Activated gamma-delta T cell treated with Interleukin-2 at 50 U/mL for 16 hours (primary cell): ENCODE measurements around the gene CGREF1.
"Not testable (repeated sequence)": the region's sequence is repeated elsewhere in the genome, so short reads cannot be mapped to it uniquely, and the experiment has no call there.

Source experiments
- DNase-seq: peaks from one replicate; pipeline ENCODE4 v3.0.0-alpha.2; 2020

CGREF1 gene

DNA sequence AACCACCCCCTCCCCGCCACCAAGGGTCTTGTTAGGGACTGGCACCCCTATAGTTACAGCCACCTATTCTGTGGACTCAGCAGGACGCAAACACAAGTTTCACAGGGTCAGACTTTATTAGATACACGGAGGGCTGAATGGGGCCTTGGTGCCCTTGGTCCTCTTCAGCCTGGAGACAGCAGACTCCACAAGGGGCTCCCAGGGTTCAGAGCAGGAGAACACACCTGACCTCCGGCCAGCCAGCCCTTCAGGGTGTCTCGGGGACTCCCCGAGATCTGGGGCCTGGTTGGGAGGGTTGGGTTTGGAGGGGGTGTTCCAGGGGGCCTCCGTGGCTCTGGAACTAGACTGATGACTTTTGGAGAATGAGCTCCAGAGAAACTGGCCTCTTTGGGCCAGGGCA lies 17.8 kb upstream of the CGREF1 start:
- DNase-seq: no peak

- DNase-seq: no peak
Observed at GRCh38 chr2:27135478-27135955, 16.6 kb upstream of the CGREF1 start.

GRCh38 chr2:27134781-27135477 lies 16.0 kb upstream of the CGREF1 start:
- no peak for DNase-seq

GRCh38 chr2:27133905-27134780 lies 15.2 kb upstream of the CGREF1 start, which contains the start of gene PREB:
Gene PREB (minus strand): TSS chr2:27134636. CDS start chr2:27134421, 215 bp downstream.
- DNase-seq: peak; percentile 98

DNA sequence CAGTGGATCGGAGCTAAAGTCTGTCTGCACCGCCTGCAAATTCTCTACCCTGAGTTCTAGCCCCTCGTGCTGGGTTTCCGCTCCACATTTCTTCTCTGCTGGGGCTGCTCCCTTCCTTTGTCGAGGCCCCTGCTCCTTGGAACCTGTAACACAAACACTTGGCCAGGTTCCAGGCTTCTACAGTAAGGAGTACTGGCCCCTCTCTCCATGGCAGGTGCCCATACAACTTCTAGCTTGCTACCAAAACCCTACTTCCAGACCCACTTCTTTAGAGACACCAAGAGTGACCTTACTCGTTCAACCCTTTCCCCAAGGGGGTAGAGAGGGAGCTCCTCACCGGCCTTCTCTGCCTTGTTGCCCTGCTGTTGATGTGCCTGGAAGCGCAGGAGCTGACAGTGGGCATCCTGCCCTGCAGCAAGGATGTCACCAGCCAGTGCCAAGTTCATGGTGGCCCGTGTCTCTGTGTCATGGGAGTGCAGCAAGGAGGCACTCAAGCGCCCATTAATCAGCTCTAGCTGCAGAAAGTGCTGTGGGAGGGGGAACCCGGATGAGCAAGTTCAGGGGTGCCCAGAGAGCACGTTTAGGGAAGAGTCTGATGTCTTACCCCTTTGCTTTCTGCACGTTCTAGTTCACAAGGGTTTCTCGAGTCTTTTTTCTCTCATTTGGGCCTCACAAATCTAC lies 14.4 kb upstream of the CGREF1 start:
- no peak for DNase-seq

- DNase-seq: no peak
Observed at GRCh38 chr2:27131429-27131828, 12.5 kb upstream of the CGREF1 start.

DNA sequence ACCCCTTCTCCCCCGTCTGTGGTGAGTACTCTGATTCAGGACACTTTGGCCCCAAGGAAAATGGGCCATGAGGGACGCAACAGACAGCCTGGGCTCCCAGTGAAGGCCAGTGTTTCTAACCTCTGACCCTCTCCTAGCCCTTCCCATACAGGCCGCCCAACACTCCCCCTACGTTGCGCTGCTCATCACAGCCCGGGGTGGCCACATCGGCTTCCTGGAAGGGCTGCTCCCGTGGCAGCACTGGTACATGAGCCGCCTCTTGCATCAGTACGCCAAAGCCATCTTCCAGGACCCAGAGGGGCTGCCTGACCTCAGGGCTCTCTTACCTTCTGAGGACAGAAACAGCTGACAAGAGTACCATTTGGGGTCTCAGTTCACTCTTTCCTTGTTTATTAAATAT lies 11.5 kb upstream of the CGREF1 start:
- no peak for DNase-seq

- DNase-seq: no peak
Observed at GRCh38 chr2:27128668-27129571, 10.0 kb upstream of the CGREF1 start.

- no peak for DNase-seq
Observed at GRCh38 chr2:27127883-27128667, 9.1 kb upstream of the CGREF1 start.

- DNase-seq: no peak
Observed at GRCh38 chr2:27126252-27126710, 7.4 kb upstream of the CGREF1 start.

GRCh38 chr2:27125104-27125503 lies 6.2 kb upstream of the CGREF1 start:
- DNase-seq: no peak

DNA sequence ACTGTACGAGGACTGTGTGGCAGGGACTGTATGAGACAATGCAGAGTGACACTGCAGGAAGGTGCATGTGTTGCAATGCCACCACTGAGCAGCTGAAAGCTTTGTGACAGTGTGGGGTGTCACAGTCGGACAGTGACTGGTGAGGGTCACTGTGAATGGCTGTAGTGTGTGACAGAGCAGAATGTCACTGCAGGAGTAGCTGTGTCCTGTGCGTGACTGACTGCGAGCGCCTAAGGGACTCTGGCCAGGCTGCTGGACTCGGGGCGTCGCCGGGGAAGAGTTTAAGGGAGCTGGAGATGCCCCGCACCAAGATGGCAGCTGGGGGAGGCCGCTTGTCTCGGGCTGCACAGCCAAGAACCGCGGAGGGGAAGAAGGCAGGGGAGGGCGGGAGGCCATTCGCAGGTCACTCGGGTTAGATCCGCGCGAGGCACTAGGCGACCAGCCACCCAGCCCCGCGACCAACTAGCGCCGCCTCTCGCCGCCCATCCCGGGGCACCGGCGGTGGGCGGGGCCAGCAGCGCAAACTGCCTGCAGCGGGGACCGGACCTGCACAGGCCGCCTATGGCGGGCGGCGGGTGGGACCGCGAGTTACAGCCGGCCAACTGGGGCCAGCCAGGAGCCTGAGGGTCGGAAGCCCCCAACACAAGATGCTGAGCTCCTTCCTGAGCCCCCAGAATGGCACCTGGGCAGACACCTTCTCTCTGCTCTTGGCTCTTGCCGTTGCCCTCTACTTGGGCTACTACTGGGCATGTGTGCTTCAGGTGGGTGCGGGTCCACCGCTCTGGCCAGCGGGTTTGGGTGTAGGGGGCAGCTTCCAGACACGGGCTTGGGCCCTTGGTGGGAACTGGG lies 4.6 kb upstream of the CGREF1 start, which contains the start of gene ABHD1:
TSS of gene ABHD1 (plus strand) at position 514 of the 849 bp plus-strand sequence. CDS start at position 648, 134 bp downstream.
- DNase-seq: peak; percentile 56

- DNase-seq: no peak
Observed at GRCh38 chr2:27122791-27123190, 3.9 kb upstream of the CGREF1 start.

- no peak for DNase-seq
Observed at GRCh38 chr2:27121906-27122305, 3.0 kb upstream of the CGREF1 start.

DNA sequence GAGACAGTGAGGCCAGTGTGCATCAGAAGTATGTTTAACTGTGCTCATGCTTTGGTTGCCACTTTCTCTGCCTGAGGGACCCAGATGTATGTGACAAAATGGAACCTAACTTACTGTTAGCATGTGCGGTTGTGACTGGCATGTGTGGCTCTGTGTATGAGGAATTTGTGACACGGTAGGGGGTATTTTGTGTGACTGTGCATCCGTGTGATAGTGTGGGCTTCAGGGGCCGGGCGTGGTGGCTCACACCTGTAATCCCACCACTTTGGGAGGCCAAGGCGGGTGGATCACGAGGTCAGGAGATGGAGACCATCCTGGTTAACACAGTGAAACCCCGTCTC lies 372 bp upstream of the CGREF1 start:
- not testable (repeated sequence) for DNase-seq

GRCh38 chr2:27117995-27118524 lies 868 bp downstream of the CGREF1 start:
- no peak for DNase-seq

- no peak for DNase-seq
Observed at GRCh38 chr2:27115519-27115918, 3.4 kb downstream of the CGREF1 start.

GRCh38 chr2:27111392-27112078 lies 7.4 kb downstream of the CGREF1 start:
- not testable (repeated sequence) for DNase-seq

- not testable (repeated sequence) for DNase-seq
Observed at GRCh38 chr2:27110603-27111352, 8.2 kb downstream of the CGREF1 start.
